Fibroblast of lung (primary cell): ENCODE data around the gene RNF11. TPM values are rescaled to one million over a fixed set of nuclear protein-coding genes. Genes with fewer than 3 reads are reported as not detected.
"Not testable (repeated sequence)": the region's sequence is repeated elsewhere in the genome, so short reads cannot be mapped to it uniquely, and the experiment has no call there.

Experiments
- DNase-seq, 2 donors: peaks; one replicate each; pipeline versions ENCODE4 v3.0.0 to v3.0.0-alpha.2; 2010; ENCODE audit warnings: low read depth in 2 of 2
- H2AFZ ChIP-seq: 2 replicates; pipeline ENCODE4 v1.5.1; 2012; ENCODE audit warnings: low read length, control low read depth, inconsistent platforms
- H3K27ac ChIP-seq: 2 replicates; pipeline ENCODE4 v1.5.1; 2011; ENCODE audit warnings: low read length, control low read depth; ENCODE audit not compliant: insufficient read depth
- H3K27me3 ChIP-seq: 2 replicates; pipeline ENCODE4 v1.5.1; 2011; ENCODE audit warnings: mild to moderate bottlenecking, low read length; ENCODE audit not compliant: control insufficient read depth, insufficient read depth
- H3K36me3 ChIP-seq: 2 replicates; pipeline ENCODE4 v1.5.1; 2011; ENCODE audit warnings: low read length; ENCODE audit not compliant: control insufficient read depth, insufficient read depth
- H3K4me1 ChIP-seq: 2 replicates; pipeline ENCODE4 v1.5.1; 2011; ENCODE audit warnings: low read length; ENCODE audit not compliant: control insufficient read depth, insufficient read depth; ENCODE audit errors: extremely low read depth
- H3K4me2 ChIP-seq: 2 replicates; pipeline ENCODE4 v1.5.1; 2011; ENCODE audit warnings: low read length, control low read depth; ENCODE audit not compliant: insufficient read depth; ENCODE audit errors: extremely low read depth
- H3K4me3 ChIP-seq, 4 experiments: fragments of 200-600 bp in 1 of 4; sonication (generic) in 1 of 4; replicated peaks in 1 of 4; 2 replicates each; pipeline ENCODE4 v1.5.1; 2011 to 2016; ENCODE audit warnings: low read length in 4 of 4, low read depth in 3 of 4, mild to moderate bottlenecking in 3 of 4, control low read depth in 2 of 4, inconsistent platforms in 1 of 4, mixed read lengths in 1 of 4; ENCODE audit not compliant: insufficient read depth in 1 of 4; ENCODE audit errors: control extremely low read depth in 1 of 4
- H3K79me2 ChIP-seq: 2 replicates; pipeline ENCODE4 v1.5.1; 2012; ENCODE audit warnings: mild to moderate bottlenecking, low read length, inconsistent platforms; ENCODE audit not compliant: control insufficient read depth, insufficient read depth
- H3K9ac ChIP-seq: 2 replicates; pipeline ENCODE4 v1.5.1; 2011; ENCODE audit warnings: mild to moderate bottlenecking, low read length, control low read depth; ENCODE audit not compliant: insufficient read depth
- H3K9me3 ChIP-seq: 2 replicates; pipeline ENCODE4 v1.5.1; 2012; ENCODE audit warnings: low read depth, low read length; ENCODE audit not compliant: control insufficient read depth, insufficient read depth
- H4K20me1 ChIP-seq: 2 replicates; pipeline ENCODE4 v1.5.1; 2011; ENCODE audit warnings: low read length; ENCODE audit not compliant: control insufficient read depth, insufficient read depth; ENCODE audit errors: extremely low read depth
- CTCF ChIP-seq, 2 donors: IDR thresholded peaks in 1 of 2; conservative IDR thresholded peaks in 1 of 2; 1 replicate in 1 of 2; 2 replicates in 1 of 2; pipeline ENCODE4 v1.5.1; 2011 to 2012; ENCODE audit warnings: low read length in 2 of 2, control low read depth in 1 of 2, inconsistent platforms in 1 of 2, low read depth in 1 of 2, mild to moderate bottlenecking in 1 of 2
- EZH2 ChIP-seq: IDR thresholded peaks from 2 replicates; pipeline ENCODE4 v1.5.1; 2012; ENCODE audit warnings: low read length, control low read depth, mild to moderate bottlenecking; ENCODE audit errors: missing control alignments
- polyA plus RNA-seq, 2 donors: library from polyadenylated mRNA; depleted of rRNA in 1 of 2; stranded (reverse) in 1 of 2; unstranded in 1 of 2; fragments of >200 nt; gene quantifications; 2 replicates each; pipeline ENCODE4 v1.2.1, GENCODE V29; 2011 to 2012; ENCODE audit warnings: missing spikeins in 1 of 2
- total RNA-seq: library from RNA; depleted of rRNA; stranded (reverse); fragments of >200 nt; gene quantifications from 2 replicates; pipeline ENCODE4 v1.2.1, GENCODE V29; 2014

The RNF11 gene
- total and polyA plus RNA-seq, 2 donors (not counting 1 experiment from before 2014, with no cell fraction given), result 116 to 209 TPM

GRCh38 chr1:51222809-51223208 lies 13.3 kb upstream of the RNF11 start:
- H3K79me2 ChIP-seq, result no peaks in the 10 kb centered on the region
- H3K27ac ChIP-seq, result no peak overlapping the region
- no peaks in the 10 kb centered on the region for H3K27me3 ChIP-seq
- no peak overlapping the region for H3K9ac ChIP-seq
- H3K9me3 ChIP-seq, result no peaks in the 10 kb centered on the region
- H2AFZ ChIP-seq, result no peak overlapping the region
- H3K36me3 ChIP-seq, result no peaks in the 10 kb centered on the region
- no peaks in the 10 kb centered on the region for H4K20me1 ChIP-seq
- TF ChIP-seq EZH2 (no peak), CTCF (conservative IDR thresholded peaks at IDR 0.05 in 1 of 2, IDR thresholded peaks at IDR 0.05 in 1 of 2; ENCODE audit: low read depth in 1 of 2, low read length in 2 of 2) (no peak)
- DNase-seq, result no peak
- H3K4me3 ChIP-seq, result no peak overlapping the region
- no peaks in the 10 kb centered on the region for H3K4me1 ChIP-seq
- no peak overlapping the region for H3K4me2 ChIP-seq

GRCh38 chr1:51224255-51224654 lies 11.8 kb upstream of the RNF11 start:
- no peak overlapping the region for H2AFZ ChIP-seq
- no peaks in the 10 kb centered on the region for H3K27me3 ChIP-seq
- no peak for TF ChIP-seq EZH2
- TF ChIP-seq CTCF (conservative IDR thresholded peaks at IDR 0.05 in 1 of 2, IDR thresholded peaks at IDR 0.05 in 1 of 2; ENCODE audit: low read depth in 1 of 2, low read length in 2 of 2), result no peak
- no peaks in the 10 kb centered on the region for H3K4me1 ChIP-seq
- no peaks in the 10 kb centered on the region for H3K79me2 ChIP-seq
- no peaks in the 10 kb centered on the region for H4K20me1 ChIP-seq
- no peak overlapping the region for H3K4me2 ChIP-seq
- DNase-seq, result no peak
- no peak overlapping the region for H3K9ac ChIP-seq
- H3K36me3 ChIP-seq, result no peaks in the 10 kb centered on the region
- H3K9me3 ChIP-seq, result no peaks in the 10 kb centered on the region
- no peak overlapping the region for H3K27ac ChIP-seq
- no peak overlapping the region for H3K4me3 ChIP-seq

- not testable (repeated sequence) for H3K79me2 ChIP-seq, H3K4me2 ChIP-seq, H3K27me3 ChIP-seq, H3K4me3 ChIP-seq, DNase-seq, H3K36me3 ChIP-seq, H3K27ac ChIP-seq, H3K9me3 ChIP-seq, H4K20me1 ChIP-seq, H3K9ac ChIP-seq, H3K4me1 ChIP-seq, H2AFZ ChIP-seq
Measured at GRCh38 chr1:51227231-51227960, 8.7 kb upstream of the RNF11 start.

DNA sequence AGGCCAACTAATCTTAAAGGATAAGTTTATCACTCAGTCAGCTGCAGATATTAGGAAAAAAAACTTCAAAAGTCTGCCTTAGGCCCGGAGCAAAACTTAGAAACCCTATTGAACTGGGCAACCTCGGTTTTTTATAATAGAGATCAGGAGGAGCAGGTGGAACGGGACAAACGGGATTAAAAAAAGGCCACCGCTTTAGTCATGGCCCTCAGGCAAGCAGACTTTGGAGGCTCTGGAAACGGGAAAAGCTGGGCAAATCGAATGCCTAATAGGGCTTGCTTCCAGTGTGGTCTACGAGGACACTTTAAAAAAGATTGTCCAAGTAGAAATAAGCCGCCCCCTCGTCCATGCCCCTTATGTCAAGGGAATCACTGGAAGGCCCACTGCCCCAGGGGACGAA lies 7.6 kb upstream of the RNF11 start:
- not testable (repeated sequence) for H3K4me3 ChIP-seq, DNase-seq, H3K9ac ChIP-seq, H3K4me1 ChIP-seq, H3K9me3 ChIP-seq, H3K4me2 ChIP-seq, H3K27me3 ChIP-seq, H3K36me3 ChIP-seq, H3K27ac ChIP-seq, H4K20me1 ChIP-seq, H2AFZ ChIP-seq, H3K79me2 ChIP-seq
